Heart left ventricle (tissue), 16 donors: Measurements from ENCODE around the gene RNF213. TPM values are rescaled to one million over a fixed set of nuclear protein-coding genes. Genes with fewer than 3 reads are reported as not detected.
"Not testable (repeated sequence)": the region's sequence is repeated elsewhere in the genome, so short reads cannot be mapped to it uniquely, and the experiment has no call there.

Experiments
- ATAC-seq, 4 donors: fragments of 200-7000 bp; cut with Tn5 transposase; one replicate each; pipeline ENCODE4 v1.9.1; 2020 to 2022; ENCODE audit warnings: moderate library complexity in 4 of 4, mild to moderate bottlenecking in 3 of 4, moderate number of reproducible peaks in 1 of 4
- DNase-seq, 5 donors: peaks; one replicate each; pipeline ENCODE4 v3.0.0-alpha.2; 2020
- H3K27ac ChIP-seq, 12 donors: fragments of 200-600 bp; sonication (generic) in 4 of 12; one replicate each; pipeline versions ENCODE4 v1.5.0 to v1.8.0; 2016 to 2022; ENCODE audit warnings: mild to moderate bottlenecking in 2 of 12
- H3K27me3 ChIP-seq, 9 donors: fragments of 200-600 bp; sonication (generic) in 2 of 9; one replicate each; pipeline versions ENCODE4 v1.5.1 to v1.8.0; 2016 to 2022; ENCODE audit warnings: mild to moderate bottlenecking in 3 of 9
- H3K36me3 ChIP-seq, 9 donors: fragments of 200-600 bp; sonication (generic) in 2 of 9; one replicate each; pipeline versions ENCODE4 v1.5.0 to v1.8.0; 2018 to 2022; ENCODE audit warnings: mild to moderate bottlenecking in 2 of 9
- H3K4me1 ChIP-seq, 12 donors: fragments of 200-600 bp; sonication (generic) in 4 of 12; one replicate each; pipeline versions ENCODE4 v1.5.0 to v1.8.0; 2016 to 2022; ENCODE audit warnings: mild to moderate bottlenecking in 3 of 12
- H3K4me3 ChIP-seq, 12 donors: fragments of 200-600 bp; sonication (generic) in 4 of 12; one replicate each; pipeline versions ENCODE4 v1.5.0 to v1.8.0; 2017 to 2022; ENCODE audit warnings: mild to moderate bottlenecking in 9 of 12, moderate library complexity in 4 of 12
- H3K9me3 ChIP-seq, 12 donors: fragments of 200-600 bp; sonication (generic) in 4 of 12; one replicate each; pipeline versions ENCODE4 v1.5.0 to v1.8.0; 2016 to 2022; ENCODE audit warnings: mild to moderate bottlenecking in 1 of 12
- POLR2A ChIP-seq, 2 donors: fragments of 450-650 bp; IDR thresholded peaks; one replicate each; pipeline ENCODE4 v1.6.1; 2017; ENCODE audit warnings: antibody characterized with exemption in 2 of 2, mild to moderate bottlenecking in 2 of 2, moderate library complexity in 2 of 2
- WGBS, 4 donors: extraction: QIAGEN DNeasy Blood & Tissue Kit in 2 of 4; methylation state at CpG; one replicate each; pipeline versions ENCODE4 v1.1.5 to v1.1.7; 2013 to 2018; 5-methylcytosine and 5-hydroxymethylcytosine counted together
- intact Hi-C, 10 donors: fragments of 100-400 bp; cut with DNase I; formaldehyde crosslinking; loops; one replicate each; pipeline versions ENCODE4 v1.11.1 to v1.14.2; 2022
- polyA plus RNA-seq, 2 donors: library from polyadenylated mRNA; stranded (reverse); fragments of 200-250 nt; gene quantifications; one replicate each; pipeline ENCODE4 v1.2.3, GENCODE V29; 2013
- total RNA-seq, 9 donors: library from RNA; depleted of rRNA in 2 of 9; stranded (reverse); fragments of >200 nt in 2 of 9; fragmentation: NEBNext Ultra II Directional in 3 of 9; extraction: Animal tissue kit (Norgen Biotek cat#: 25700) in 3 of 9; gene quantifications; one replicate each; pipeline versions ENCODE4 v1.1.0 to v1.2.4, GENCODE V29; 2016 to 2023
- TF ChIP-seq, protein P1 (sequence below), 12 donors: fragments of 200-600 bp; sonication (generic) in 4 of 12; IDR thresholded peaks; one replicate each; pipeline versions ENCODE4 v1.5.0 to v1.8.0; 2018 to 2022; ENCODE audit warnings: antibody characterized with exemption in 12 of 12, mild to moderate bottlenecking in 5 of 12
- donor health status: ischemic (EF 13 %, LVEDD 7.1; RV severe dilation, severe dysfunction).
- donor health status: healthy with polysubstance abuse.
- donor health status: DM: no; HTN: yes; CAD: no.
- donor health status: DM: no; HTN: no; CAD: no.
- donor health status: ischemic (EF 25% LVEDD 6.9; RV normal size, moderate dysfunction).
- donor health status: ischemic (EF 25% LVEDD 5.7; RV mildly dilated, moderate dysfunction).
- donor health status: healthy.
- donor health status: DM: yes; HTN: yes; CAD: no.
- donor health status: ischemic (EF 35%, LVEDD 5.7; RV mildly dilated, moderate dysfunction).
- donor health status: nonischemic (EF 11% LVEDD 7.7; RV severe dilation, severe dysfunction).
- donor health status: DM: yes; HTN: yes; CAD: no.
- donor health status: PGD.
- donor health status: ischemic (EF 29% LVEDD 5.4; RV normal size, mild dysfunction).
- donor health status: nonischemic (EF 23%, LVEDD 6.1; RV moderate dilation, normal function).

The RNF213 gene
- total and polyA plus RNA-seq, 11 donors = 23.1 to 167 (median 31.4) TPM

DNA sequence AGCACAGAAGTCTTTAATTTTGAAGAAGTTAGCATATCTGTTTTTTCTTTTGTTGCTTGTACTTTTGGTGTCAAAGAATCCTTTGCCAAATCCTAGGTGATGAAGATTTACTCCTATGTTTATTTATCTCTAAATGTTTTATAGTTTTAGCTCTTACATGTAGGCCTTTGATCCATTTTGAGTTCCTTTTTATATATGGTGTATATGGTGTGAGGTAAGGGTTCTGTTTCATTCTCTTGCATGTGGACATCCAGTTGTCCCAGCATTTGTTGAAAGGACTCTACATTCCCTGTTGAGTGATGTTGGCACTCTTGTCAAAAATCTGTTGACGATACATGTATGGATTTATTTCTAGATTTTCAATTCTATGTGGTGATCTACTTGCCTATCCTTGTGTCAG, 62.2 kb downstream of the RNF213 start:
- no peak for TF ChIP-seq POLR2A (IDR thresholded peaks at IDR 0.05)
- TF ChIP-seq, protein P1, sequence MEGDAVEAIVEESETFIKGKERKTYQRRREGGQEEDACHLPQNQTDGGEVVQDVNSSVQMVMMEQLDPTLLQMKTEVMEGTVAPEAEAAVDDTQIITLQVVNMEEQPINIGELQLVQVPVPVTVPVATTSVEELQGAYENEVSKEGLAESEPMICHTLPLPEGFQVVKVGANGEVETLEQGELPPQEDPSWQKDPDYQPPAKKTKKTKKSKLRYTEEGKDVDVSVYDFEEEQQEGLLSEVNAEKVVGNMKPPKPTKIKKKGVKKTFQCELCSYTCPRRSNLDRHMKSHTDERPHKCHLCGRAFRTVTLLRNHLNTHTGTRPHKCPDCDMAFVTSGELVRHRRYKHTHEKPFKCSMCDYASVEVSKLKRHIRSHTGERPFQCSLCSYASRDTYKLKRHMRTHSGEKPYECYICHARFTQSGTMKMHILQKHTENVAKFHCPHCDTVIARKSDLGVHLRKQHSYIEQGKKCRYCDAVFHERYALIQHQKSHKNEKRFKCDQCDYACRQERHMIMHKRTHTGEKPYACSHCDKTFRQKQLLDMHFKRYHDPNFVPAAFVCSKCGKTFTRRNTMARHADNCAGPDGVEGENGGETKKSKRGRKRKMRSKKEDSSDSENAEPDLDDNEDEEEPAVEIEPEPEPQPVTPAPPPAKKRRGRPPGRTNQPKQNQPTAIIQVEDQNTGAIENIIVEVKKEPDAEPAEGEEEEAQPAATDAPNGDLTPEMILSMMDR (IDR thresholded peaks at IDR 0.05) = no peak
- Histone ChIP-seq H3K4me3 (no peak overlapping the region), H3K27me3 (no peaks in the 10 kb centered on the region), H3K36me3 (peaks cover 0 to 100% (median 97%) of the 10 kb centered on the region in 9 donors), H3K27ac (no peak overlapping the region), H3K9me3 (peaks cover 0 to 10% (median 0%) of the 10 kb centered on the region in 12 donors), H3K4me1 (no peaks in the 10 kb centered on the region)
- WGBS, 4 donors = 94 to 100% (median 96%) methylated on average over 1 of the region's 1 CpG
- no peak for DNase-seq
- intact Hi-C loops = no loop called here
- ATAC-seq = no peak

DNA sequence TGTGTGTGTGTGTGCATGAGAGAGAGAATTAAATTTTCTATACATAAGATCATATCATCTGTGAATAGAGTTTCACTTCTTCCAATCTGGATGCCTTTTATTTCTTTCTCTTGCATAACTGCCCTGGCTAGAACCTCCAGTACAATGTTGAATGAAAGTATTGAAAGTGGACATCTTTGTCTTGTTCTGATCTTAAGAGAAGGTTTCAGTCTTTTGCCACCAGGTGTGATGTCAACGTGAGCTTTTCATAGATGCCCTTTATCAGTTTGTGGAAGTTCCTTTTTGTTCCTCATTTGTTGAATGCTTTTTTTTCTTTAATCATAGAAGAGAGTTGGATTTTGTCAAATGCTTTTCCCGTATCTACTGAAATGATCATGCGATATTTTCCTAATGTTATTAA, 63.3 kb downstream of the RNF213 start:
- TF ChIP-seq, protein P1 (IDR thresholded peaks at IDR 0.05) = no peak
- no peak for TF ChIP-seq POLR2A (IDR thresholded peaks at IDR 0.05)
- Histone ChIP-seq H3K4me3 (no peak overlapping the region), H3K4me1 (no peaks in the 10 kb centered on the region), H3K36me3 (peaks cover 0 to 100% (median 97%) of the 10 kb centered on the region in 9 donors), H3K9me3 (peaks cover 0 to 10% (median 0%) of the 10 kb centered on the region in 12 donors), H3K27ac (no peak overlapping the region), H3K27me3 (no peaks in the 10 kb centered on the region)
- ATAC-seq (no peak), DNase-seq (no peak)
- intact Hi-C loops = no loop called here
- 90 to 95% (median 94%) methylated on average over 3 of the region's 3 CpGs for WGBS, 4 donors

DNA sequence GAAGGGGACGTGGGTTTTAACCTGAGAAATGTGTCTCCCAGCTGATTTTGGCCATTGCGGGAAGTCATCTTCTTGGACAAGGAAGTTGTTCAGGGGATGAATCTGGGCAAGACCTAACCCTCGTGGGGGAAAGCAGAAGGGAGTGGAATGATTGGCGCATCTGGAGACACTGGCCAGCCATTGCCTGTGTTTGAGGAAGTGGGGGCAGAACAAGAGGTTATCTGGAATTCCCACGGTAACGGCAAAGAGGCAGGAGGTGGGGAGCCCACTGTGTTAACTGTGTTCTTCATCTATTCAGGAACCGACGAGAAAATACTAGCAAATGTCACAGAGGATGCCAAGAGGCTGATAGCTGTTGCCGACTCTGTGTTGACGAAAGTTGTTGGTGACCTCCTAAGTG, 66.9 kb downstream of the RNF213 start:
- H3K36me3 ChIP-seq = peaks cover 0 to 100% (median 98%) of the 10 kb centered on the region in 9 donors
- no peak overlapping the region for H3K4me3 ChIP-seq
- no peak for DNase-seq
- TF ChIP-seq, protein P1 (IDR thresholded peaks at IDR 0.05) = no peak
- TF ChIP-seq POLR2A (IDR thresholded peaks at IDR 0.05) = no peak
- H3K4me1 ChIP-seq = no peaks in the 10 kb centered on the region
- no peak overlapping the region for H3K27ac ChIP-seq
- no peaks in the 10 kb centered on the region for H3K27me3 ChIP-seq
- WGBS, 4 donors = 63 to 76% (median 70%) methylated on average over 10 of the region's 10 CpGs
- peaks cover 0 to 7% (median 0%) of the 10 kb centered on the region in 12 donors for H3K9me3 ChIP-seq
- peak in 2 of 4 donors; percentile 41 to 67 for ATAC-seq
- intact Hi-C loops = no loop called here

DNA sequence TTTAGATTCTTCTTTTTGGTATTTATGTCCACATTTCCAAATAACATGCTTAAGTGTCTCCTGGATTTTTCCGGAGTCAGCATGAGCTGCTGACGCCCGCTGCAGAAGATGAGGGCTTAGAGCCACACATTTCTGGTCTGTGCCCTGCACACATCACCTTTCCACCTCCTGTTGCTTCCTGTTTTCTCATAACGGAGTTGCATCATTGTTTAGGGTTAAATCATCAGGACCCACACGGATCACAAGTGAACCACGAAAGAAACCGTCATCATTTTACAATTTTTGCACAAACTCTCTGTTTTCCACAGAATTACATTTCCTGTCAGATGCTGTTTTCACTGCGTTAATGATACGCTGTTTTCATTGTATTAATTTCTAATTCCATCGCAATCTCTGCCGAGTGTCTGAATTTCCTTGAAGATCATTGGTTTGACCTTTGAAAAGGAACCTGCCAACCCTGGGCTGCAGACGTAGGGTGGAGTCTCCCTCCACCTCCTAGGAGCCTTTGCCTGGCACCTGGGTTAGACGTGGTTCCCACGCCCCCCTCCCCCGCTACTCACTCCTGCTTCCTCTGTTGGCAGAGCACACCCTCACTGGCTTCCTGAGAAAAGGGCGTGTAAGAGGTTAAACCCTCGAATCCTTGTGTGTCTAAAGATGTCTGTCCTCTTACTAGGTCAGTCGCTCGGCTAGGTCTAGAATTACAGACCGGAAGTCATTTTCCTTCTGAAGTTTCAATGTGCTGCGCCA, 68.2 kb downstream of the RNF213 start:
- WGBS, 4 donors = 82 to 84% (median 83%) methylated on average over 21 of the region's 21 CpGs
- DNase-seq (no peak), ATAC-seq (no peak)
- intact Hi-C loops = no loop called here
- Histone ChIP-seq H3K9me3 (no peaks in the 10 kb centered on the region), H3K27me3 (no peaks in the 10 kb centered on the region), H3K27ac (no peak overlapping the region), H3K36me3 (peaks cover 0 to 100% (median 98%) of the 10 kb centered on the region in 9 donors), H3K4me3 (no peak overlapping the region), H3K4me1 (no peaks in the 10 kb centered on the region)
- TF ChIP-seq, protein P1 (IDR thresholded peaks at IDR 0.05) = no peak
- TF ChIP-seq POLR2A (IDR thresholded peaks at IDR 0.05) = no peak

DNA sequence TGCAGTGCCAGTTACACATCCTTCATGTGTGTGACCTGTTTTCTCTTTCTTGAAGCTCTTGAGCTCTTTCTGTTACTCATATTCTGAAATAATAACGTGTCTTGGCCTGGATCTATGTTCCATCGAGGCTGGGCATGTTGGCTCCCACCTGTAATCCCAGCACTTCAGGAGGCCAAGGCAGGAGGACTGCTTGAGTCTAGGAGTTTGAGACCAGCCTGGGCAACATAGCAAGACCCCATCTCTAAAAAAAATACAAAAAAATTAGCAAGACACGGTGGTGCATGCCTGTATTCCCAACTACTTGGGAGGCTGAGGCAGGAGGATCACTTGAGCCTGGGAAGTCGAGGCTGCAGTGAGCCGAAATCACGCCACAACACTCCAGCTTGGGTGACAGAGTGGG, 68.8 kb downstream of the RNF213 start:
- intact Hi-C loops, H3K9me3 ChIP-seq, ATAC-seq, H3K4me1 ChIP-seq, H3K4me3 ChIP-seq, H3K27me3 ChIP-seq, H3K27ac ChIP-seq, DNase-seq: not testable (repeated sequence)
- H3K36me3 ChIP-seq = peaks cover 0 to 100% (median 99%) of the 10 kb centered on the region in 9 donors
- 92 to 98% (median 97%) methylated on average over 6 of the region's 6 CpGs for WGBS, 4 donors
